Right atrium auricular region (tissue), 2 donors: Measurements from ENCODE around the gene FAM81B. TPM values are rescaled to one million over a fixed set of nuclear protein-coding genes. Genes with fewer than 3 reads are reported as not detected.
"Not testable (repeated sequence)": the region's sequence is repeated elsewhere in the genome, so short reads cannot be mapped to it uniquely, and the experiment has no call there.

Experiments used
- DNase-seq: peaks from one replicate; pipeline ENCODE4 v3.0.0-alpha.2; 2019; ENCODE audit warnings: low spot score
- H3K27ac ChIP-seq, 2 donors: fragments of 200-600 bp; sonication (generic); 1 replicate in 1 of 2; 2 replicates in 1 of 2; pipeline ENCODE4 v1.5.1; 2016 to 2019
- H3K27me3 ChIP-seq, 2 donors: fragments of 200-600 bp; sonication (generic); one replicate each; pipeline versions ENCODE4 v1.5.1 to v1.6.0; 2017 to 2019
- H3K36me3 ChIP-seq: fragments of 200-600 bp; sonication (generic); one replicate; pipeline ENCODE4 v1.5.1; 2016
- H3K4me1 ChIP-seq, 2 donors: fragments of 200-600 bp; sonication (generic); one replicate each; pipeline versions ENCODE4 v1.5.1 to v1.6.0; 2017 to 2019
- H3K4me3 ChIP-seq, 2 donors: fragments of 200-600 bp; sonication (generic); 1 replicate in 1 of 2; 2 replicates in 1 of 2; pipeline ENCODE4 v1.5.1; 2017 to 2019; ENCODE audit warnings: mild to moderate bottlenecking in 1 of 2, moderate library complexity in 1 of 2
- H3K9me3 ChIP-seq, 2 donors: fragments of 200-600 bp; sonication (generic); one replicate each; pipeline ENCODE4 v1.5.1; 2019
- CTCF ChIP-seq, 2 donors: fragments of 200-600 bp; sonication (generic); IDR thresholded peaks; one replicate each; pipeline ENCODE4 v1.5.1; 2019; ENCODE audit warnings: antibody characterized with exemption in 2 of 2
- total RNA-seq, 2 donors: library from RNA; depleted of rRNA; stranded (reverse); fragments of >200 nt; gene quantifications; one replicate each; pipeline ENCODE4 v1.1.0, GENCODE V29; 2016

FAM81B gene
- total RNA-seq, 2 donors from 2014 or later, result 3.5 to 24.7 TPM

- Histone ChIP-seq H3K9me3 (peaks cover 0 to 11% of the 10 kb centered on the region in 2 donors), H3K4me3 (no peak overlapping the region), H3K27ac (no peak overlapping the region), H3K27me3 (no peaks in the 10 kb centered on the region), H3K36me3 (no peaks in the 10 kb centered on the region), H3K4me1 (no peaks in the 10 kb centered on the region)
- no peak for DNase-seq
- no peak for TF ChIP-seq CTCF (IDR thresholded peaks at IDR 0.05)
These were observed 32.3 kb upstream of the FAM81B start for GRCh38 chr5:95358848-95359247.

- not testable (repeated sequence) for H3K4me1 ChIP-seq
These were observed 30.5 kb upstream of the FAM81B start for GRCh38 chr5:95360667-95361066.

GRCh38 chr5:95365302-95366095 is 25.7 kb upstream of the FAM81B start:
- Histone ChIP-seq H3K4me3 (no peak overlapping the region), H3K27ac (no peak overlapping the region), H3K36me3 (no peaks in the 10 kb centered on the region), H3K4me1 (no peaks in the 10 kb centered on the region), H3K27me3 (no peaks in the 10 kb centered on the region), H3K9me3 (peaks cover 0 to 24% of the 10 kb centered on the region in 2 donors)
- no peak for TF ChIP-seq CTCF (IDR thresholded peaks at IDR 0.05)
- no peak for DNase-seq

More at GRCh38 chr5:95360667-95361066, 30.5 kb upstream of the FAM81B start:
- not testable (repeated sequence) for H3K27me3 ChIP-seq, H3K4me3 ChIP-seq, DNase-seq, H3K27ac ChIP-seq, H3K36me3 ChIP-seq
- H3K9me3 ChIP-seq, result peaks cover 0 to 24% of the 10 kb centered on the region in 2 donors

GRCh38 chr5:95369782-95370181 is 21.4 kb upstream of the FAM81B start:
- Histone ChIP-seq H3K4me3 (no peak overlapping the region), H3K9me3 (peaks cover 0 to 3% of the 10 kb centered on the region in 2 donors), H3K4me1 (no peaks in the 10 kb centered on the region), H3K27me3 (no peaks in the 10 kb centered on the region), H3K36me3 (no peaks in the 10 kb centered on the region), H3K27ac (no peak overlapping the region)
- no peak for TF ChIP-seq CTCF (IDR thresholded peaks at IDR 0.05)
- no peak for DNase-seq

GRCh38 chr5:95374061-95374460 is 17.1 kb upstream of the FAM81B start:
- Histone ChIP-seq H3K36me3 (no peaks in the 10 kb centered on the region), H3K4me3 (no peak overlapping the region), H3K27ac (no peak overlapping the region), H3K9me3 (no peaks in the 10 kb centered on the region), H3K4me1 (no peaks in the 10 kb centered on the region), H3K27me3 (no peaks in the 10 kb centered on the region)
- no peak for TF ChIP-seq CTCF (IDR thresholded peaks at IDR 0.05)
- DNase-seq, result no peak

GRCh38 chr5:95375591-95375990 is 15.6 kb upstream of the FAM81B start:
- Histone ChIP-seq H3K4me1 (no peaks in the 10 kb centered on the region), H3K4me3 (no peak overlapping the region), H3K27ac (no peak overlapping the region), H3K9me3 (peaks cover 0 to 7% of the 10 kb centered on the region in 2 donors), H3K36me3 (no peaks in the 10 kb centered on the region), H3K27me3 (no peaks in the 10 kb centered on the region)
- DNase-seq, result no peak
- TF ChIP-seq CTCF (IDR thresholded peaks at IDR 0.05), result no peak
